ENCODE results near the gene CDK18.

The CDK18 gene

GRCh38 chr1:205504311-205505075, at the start of gene CDK18:
Gene CDK18 (plus strand): TSS chr1:205504669. CDS start chr1:205523168, 18,499 bp downstream.
- Mint-ChIP-seq H3K9me3 (no peaks in the 10 kb centered on the region), H3K36me3 (ENCODE audit: low read depth) (no peaks in the 10 kb centered on the region), H3K27ac (no peak within 1 kb of the TSS), H3K4me3 (peak within 1 kb of the TSS; percentile 86), H3K27me3 (ENCODE audit: low read depth, poor library complexity) (peaks cover 29% of the 10 kb centered on the region), H3K4me1 (peaks cover 77% of the 10 kb centered on the region)
- no peak for TF ChIP-seq CTCF (IDR thresholded peaks at IDR 0.05)
- peak; percentile 77 for DNase-seq

- Mint-ChIP-seq H3K9me3 (no peaks in the 10 kb centered on the region), H3K4me1 (peaks cover 60% of the 10 kb centered on the region), H3K36me3 (ENCODE audit: low read depth) (no peaks in the 10 kb centered on the region), H3K27me3 (ENCODE audit: low read depth, poor library complexity) (peaks cover 34% of the 10 kb centered on the region), H3K27ac (no peak overlapping the region), H3K4me3 (peak overlapping the region; percentile 92)
- peak; percentile 45 for DNase-seq
- TF ChIP-seq CTCF (IDR thresholded peaks at IDR 0.05) = no peak
Observed at GRCh38 chr1:205454903-205455335, 49.5 kb upstream of the CDK18 start.

- no peaks in the 10 kb centered on the region for H3K36me3 Mint-ChIP-seq (ENCODE audit: low read depth)
- TF ChIP-seq CTCF (IDR thresholded peaks at IDR 0.05) = no peak
- no peaks in the 10 kb centered on the region for H3K9me3 Mint-ChIP-seq
- peaks cover 34% of the 10 kb centered on the region for H3K27me3 Mint-ChIP-seq (ENCODE audit: low read depth, poor library complexity)
- DNase-seq = no peak
- H3K4me3 Mint-ChIP-seq = peak within 1 kb of the TSS; percentile 92
- peaks cover 52% of the 10 kb centered on the region for H3K4me1 Mint-ChIP-seq
- peak within 1 kb of the TSS; percentile 45 for H3K27ac Mint-ChIP-seq
Observed at GRCh38 chr1:205455581-205456382, 48.7 kb upstream of the CDK18 start, which contains the start of gene BLACAT1. Gene BLACAT1 (minus strand): TSS chr1:205456045.

GRCh38 chr1:205456383-205456867, 48.0 kb upstream of the CDK18 start:
- no peaks in the 10 kb centered on the region for H3K9me3 Mint-ChIP-seq
- no peak overlapping the region for H3K27ac Mint-ChIP-seq
- TF ChIP-seq CTCF (IDR thresholded peaks at IDR 0.05) = peak; percentile 9
- no peaks in the 10 kb centered on the region for H3K36me3 Mint-ChIP-seq (ENCODE audit: low read depth)
- H3K27me3 Mint-ChIP-seq (ENCODE audit: low read depth, poor library complexity) = peaks cover 32% of the 10 kb centered on the region
- H3K4me1 Mint-ChIP-seq = peaks cover 45% of the 10 kb centered on the region
- peak overlapping the region; percentile 92 for H3K4me3 Mint-ChIP-seq
- DNase-seq = peak; percentile 45

GRCh38 chr1:205456868-205457745, 47.4 kb upstream of the CDK18 start:
- peak; percentile 72 for DNase-seq
- Mint-ChIP-seq H3K36me3 (ENCODE audit: low read depth) (no peaks in the 10 kb centered on the region), H3K9me3 (no peaks in the 10 kb centered on the region), H3K4me1 (peaks cover 39% of the 10 kb centered on the region), H3K27me3 (ENCODE audit: low read depth, poor library complexity) (peaks cover 31% of the 10 kb centered on the region), H3K4me3 (peak overlapping the region; percentile 92), H3K27ac (no peak overlapping the region)
- no peak for TF ChIP-seq CTCF (IDR thresholded peaks at IDR 0.05)
